ENCODE results near the gene LRRC8E.

- TF ChIP-seq CTCF (IDR thresholded peaks at IDR 0.05; ENCODE audit: poor library complexity) = no peak
- TF ChIP-seq EZH2phosphoT487 (IDR thresholded peaks at IDR 0.05; ENCODE audit: low read depth, severe bottlenecking, unreplicated experiment) = no peak
- TF ChIP-seq EZH2 (IDR thresholded peaks at IDR 0.05; ENCODE audit: borderline replicate concordance) = no peak
Observed at GRCh38 chr19:7898967-7899366, 10.7 kb downstream of the LRRC8E start.
